IMR-90 (cell line): ENCODE measurements around the gene PPDPF. TPM values are rescaled to one million over a fixed set of nuclear protein-coding genes. Genes with fewer than 3 reads are reported as not detected.

ENCODE experiments used
- ATAC-seq: fragments of 200-7000 bp; cut with Tn5 transposase; 2 replicates; pipeline ENCODE4 v1.9.1; 2020; ENCODE audit warnings: low read depth, mild to moderate bottlenecking, moderate library complexity
- BruUV-seq: library from RNA; stranded (reverse); fragments of 400-500 nt; replicated peaks from 2 replicates; lab custom pipeline; 2021; lab: Mats Ljungman, UMichigan
- CTCF ChIA-PET: fragments of 300-600 bp; formaldehyde crosslinking; extraction: SDS; loops from one replicate; lab custom pipeline; 2021; ENCODE audit warnings: antibody characterized with exemption; lab: Yijun Ruan, JAX
- POLR2A ChIA-PET: fragments of 300-600 bp; sonication (Branson Sonifier 250); formaldehyde crosslinking; loops from one replicate; lab custom pipeline; 2022; ENCODE audit warnings: antibody characterized with exemption; ENCODE audit not compliant: unreplicated experiment; lab: Charles Lee
- DNase-seq: peaks from one replicate; pipeline ENCODE4 v3.0.0; 2013
- H2AFZ ChIP-seq: replicated peaks from 2 replicates; pipeline ENCODE3; 2013; ENCODE audit warnings: low read length, mild to moderate bottlenecking; ENCODE audit not compliant: poor library complexity
- H2AK5ac ChIP-seq: 2 replicates; pipeline ENCODE4 v1.6.1; 2013; ENCODE audit warnings: low read depth, low read length, inconsistent platforms
- H2AK9ac ChIP-seq: replicated peaks from 2 replicates; pipeline ENCODE3; 2013; ENCODE audit warnings: mild to moderate bottlenecking, low read depth, low read length, moderate library complexity; ENCODE audit not compliant: poor library complexity
- H2BK120ac ChIP-seq: 2 replicates; pipeline ENCODE4 v1.6.1; 2013; ENCODE audit warnings: low read depth, low read length, inconsistent platforms
- H2BK15ac ChIP-seq: 3 replicates; pipeline ENCODE4 v1.6.1; 2013; ENCODE audit warnings: low read depth, low read length, inconsistent platforms
- H2BK20ac ChIP-seq: 2 replicates; pipeline ENCODE4 v1.6.1; 2013; ENCODE audit warnings: low read depth, mild to moderate bottlenecking, inconsistent platforms, low read length, moderate library complexity
- H2BK5ac ChIP-seq: 2 replicates; pipeline ENCODE4 v1.6.1; 2013; ENCODE audit warnings: mild to moderate bottlenecking, low read depth, low read length, inconsistent platforms; ENCODE audit not compliant: poor library complexity, severe bottlenecking
- H3K14ac ChIP-seq: replicated peaks from 2 replicates; pipeline ENCODE4 v1.6.1; 2013; ENCODE audit warnings: low read depth, low read length, inconsistent platforms
- H3K18ac ChIP-seq: 2 replicates; pipeline ENCODE4 v1.6.1; 2013; ENCODE audit warnings: low read depth, low read length, control low read depth
- H3K23ac ChIP-seq: 2 replicates; pipeline ENCODE4 v1.6.1; 2013; ENCODE audit warnings: low read depth, low read length, inconsistent platforms
- H3K27ac ChIP-seq: 2 replicates; pipeline ENCODE4 v1.5.1; 2013; ENCODE audit warnings: mild to moderate bottlenecking, control low read depth, low read length; ENCODE audit not compliant: insufficient read depth
- H3K27me3 ChIP-seq: 2 replicates; pipeline ENCODE4 v1.6.1; 2013; ENCODE audit warnings: low read length; ENCODE audit not compliant: control insufficient read depth, insufficient read depth
- H3K36me3 ChIP-seq: 2 replicates; pipeline ENCODE4 v1.6.1; 2013; ENCODE audit warnings: low read length, mixed read lengths; ENCODE audit not compliant: control insufficient read depth, insufficient read depth
- H3K4ac ChIP-seq: 2 replicates; pipeline ENCODE4 v1.6.1; 2013; ENCODE audit warnings: low read depth, low read length, inconsistent platforms
- H3K4me1 ChIP-seq: 2 replicates; pipeline ENCODE4 v1.6.1; 2013; ENCODE audit warnings: low read length, mixed read lengths; ENCODE audit not compliant: control insufficient read depth, insufficient read depth
- H3K4me2 ChIP-seq: 2 replicates; pipeline ENCODE4 v1.6.1; 2013; ENCODE audit warnings: low read depth, mild to moderate bottlenecking, control low read depth, low read length, moderate library complexity
- H3K4me3 ChIP-seq: 2 replicates; pipeline ENCODE4 v1.5.1; 2013; ENCODE audit warnings: low read depth, mild to moderate bottlenecking, control low read depth, low read length, moderate library complexity; ENCODE audit not compliant: insufficient read depth
- H3K56ac ChIP-seq: 2 replicates; pipeline ENCODE4 v1.6.1; 2013; ENCODE audit warnings: low read length, inconsistent platforms; ENCODE audit not compliant: insufficient read depth; ENCODE audit errors: extremely low read depth
- H3K79me1 ChIP-seq, 2 experiments: 2 replicates each; pipeline ENCODE4 v1.6.1; 2013; ENCODE audit warnings: low read length in 2 of 2, inconsistent platforms in 1 of 2, low read depth in 1 of 2
- H3K9ac ChIP-seq: 2 replicates; pipeline ENCODE4 v1.6.1; 2013; ENCODE audit warnings: low read depth, low read length, control low read depth
- H3K9me1 ChIP-seq: 2 replicates; pipeline ENCODE4 v1.6.1; 2013; ENCODE audit warnings: low read length, inconsistent platforms; ENCODE audit not compliant: insufficient read depth
- H3K9me3 ChIP-seq: 2 replicates; pipeline ENCODE4 v1.6.1; 2013; ENCODE audit warnings: low read length; ENCODE audit not compliant: control insufficient read depth, insufficient read depth
- H4K20me1 ChIP-seq: 2 replicates; pipeline ENCODE4 v1.6.1; 2013; ENCODE audit warnings: low read length, inconsistent platforms; ENCODE audit not compliant: insufficient read depth
- H4K5ac ChIP-seq: 2 replicates; pipeline ENCODE4 v1.6.1; 2013; ENCODE audit warnings: mild to moderate bottlenecking, low read depth, low read length, control low read depth
- H4K8ac ChIP-seq, 2 experiments: 2 replicates each; pipeline ENCODE4 v1.6.1; 2013; ENCODE audit warnings: low read depth in 2 of 2, low read length in 2 of 2, control low read depth in 1 of 2, inconsistent platforms in 1 of 2
- H4K91ac ChIP-seq: 2 replicates; pipeline ENCODE4 v1.6.1; 2013; ENCODE audit warnings: low read depth, low read length, inconsistent platforms; ENCODE audit not compliant: insufficient read depth
- BHLHE40 ChIP-seq: fragments of 150-350 bp; IDR thresholded peaks from 2 replicates; pipeline ENCODE4 v1.6.1; 2016; ENCODE audit warnings: mild to moderate bottlenecking, low read depth, low read length
- CEBPB ChIP-seq: IDR thresholded peaks from 2 replicates; pipeline ENCODE4 v1.6.1; 2012; ENCODE audit warnings: low read depth, low read length, improper control_type of control experiment
- CHD1 ChIP-seq: IDR thresholded peaks from 2 replicates; pipeline ENCODE4 v1.6.1; 2012; ENCODE audit warnings: low read depth, low read length, improper control_type of control experiment
- FOS ChIP-seq: fragments of 150-350 bp; IDR thresholded peaks from 2 replicates; pipeline ENCODE4 v1.6.1; 2016; ENCODE audit warnings: low read depth, low read length
- MAFK ChIP-seq: IDR thresholded peaks from 2 replicates; pipeline ENCODE4 v1.6.1; 2012; ENCODE audit warnings: low read depth, low read length, improper control_type of control experiment
- MAZ ChIP-seq: IDR thresholded peaks from 2 replicates; pipeline ENCODE4 v1.6.1; 2012; ENCODE audit warnings: low read depth, mild to moderate bottlenecking, low read length, improper control_type of control experiment, moderate library complexity, borderline replicate concordance
- MXI1 ChIP-seq: IDR thresholded peaks from 2 replicates; pipeline ENCODE4 v1.6.1; 2012; ENCODE audit warnings: low read depth, mild to moderate bottlenecking, low read length, moderate library complexity, borderline replicate concordance
- NFE2L2 ChIP-seq: fragments of 150-350 bp; IDR thresholded peaks from 2 replicates; pipeline ENCODE4 v1.6.1; 2016; ENCODE audit warnings: low read depth, mild to moderate bottlenecking, low read length
- POLR2A ChIP-seq: IDR thresholded peaks from 2 replicates; pipeline ENCODE4 v1.6.1; 2012; ENCODE audit warnings: mild to moderate bottlenecking, low read depth, low read length
- RAD21 ChIP-seq: IDR thresholded peaks from 2 replicates; pipeline ENCODE4 v1.6.1; 2012; ENCODE audit warnings: low read length, improper control_type of control experiment
- RCOR1 ChIP-seq: IDR thresholded peaks from 2 replicates; pipeline ENCODE4 v1.6.1; 2012; ENCODE audit warnings: mild to moderate bottlenecking, low read length, improper control_type of control experiment; ENCODE audit not compliant: insufficient replicate concordance
- RFX5 ChIP-seq: IDR thresholded peaks from 2 replicates; pipeline ENCODE4 v1.8.0; 2012; ENCODE audit warnings: low read depth, mild to moderate bottlenecking, low read length, moderate library complexity
- SMC3 ChIP-seq: fragments of 150-350 bp; IDR thresholded peaks from 2 replicates; pipeline ENCODE4 v1.6.1; 2016; ENCODE audit warnings: low read depth, mild to moderate bottlenecking, antibody characterized with exemption, low read length, moderate library complexity
- USF2 ChIP-seq: fragments of 150-350 bp; IDR thresholded peaks from 2 replicates; pipeline ENCODE4 v1.6.1; 2017; ENCODE audit warnings: mild to moderate bottlenecking, antibody characterized with exemption, low read length, low read depth
- WGBS, 2 experiments: methylation state at CpG; one replicate each; pipeline versions ENCODE4 v1.1.5 to v1.1.7; 2013; ENCODE audit warnings: missing lambda C conversion rate in 2 of 2; ENCODE audit not compliant: insufficient read length in 1 of 2; ENCODE audit errors: extremely low coverage in 2 of 2; 5-methylcytosine and 5-hydroxymethylcytosine counted together
- dilution Hi-C: fragments of 300-500 bp; cut with HindIII; formaldehyde crosslinking; loops from one replicate; pipeline ENCODE4 v1.14.3; 2018; ENCODE audit warnings: low sequenced_read_pairs; ENCODE audit not compliant: unreplicated experiment
- in situ Hi-C: fragments of 300-500 bp; cut with MboI; formaldehyde crosslinking; loops from 3 replicates; pipeline ENCODE4 v1.14.3; 2019; ENCODE audit warnings: low sequenced_read_pairs, inconsistent platforms, mixed read lengths
- intact Hi-C: fragments of 100-400 bp; cut with micrococcal nuclease; formaldehyde crosslinking; loops from 2 replicates; pipeline ENCODE4 v1.10.0; 2022
- polyA plus RNA-seq, 3 experiments: library from polyadenylated mRNA; depleted of rRNA; stranded (reverse); fragments of >200 nt; gene quantifications; 2 replicates each; pipeline ENCODE4 v1.2.3, GENCODE V29; 2012; ENCODE audit warnings: low replicate concordance in 1 of 3
- total RNA-seq: library from RNA; depleted of rRNA; stranded (reverse); fragments of >200 nt; gene quantifications from 2 replicates; pipeline ENCODE4 v1.2.3, GENCODE V29; 2012
- TF ChIP-seq, protein P1 (sequence below): fragments of 150-350 bp; IDR thresholded peaks from 2 replicates; pipeline ENCODE4 v1.6.1; 2016; ENCODE audit warnings: low read depth, mild to moderate bottlenecking, low read length, moderate library complexity, borderline replicate concordance
- TF ChIP-seq, protein P2 (sequence below): conservative IDR thresholded peaks from 2 replicates; pipeline ENCODE4 v1.5.1; 2012; ENCODE audit warnings: mild to moderate bottlenecking, low read depth, low read length, improper control_type of control experiment

PPDPF gene
- total and polyA plus RNA-seq, 2 of the 4 experiments (the other 2 are of a cell fraction): 12.9 to 171 TPM

- intact Hi-C loops: no loop called here
- H2BK120ac ChIP-seq: no peak overlapping the region
- H4K8ac ChIP-seq: no peak overlapping the region
- H3K4me2 ChIP-seq: no peak overlapping the region
- no peak overlapping the region for H3K18ac ChIP-seq
- peaks cover 4% of the 10 kb centered on the region; the same call in 1 of the 2 replicates for H3K9me1 ChIP-seq
- peaks cover 29% of the 10 kb centered on the region for H4K20me1 ChIP-seq
- peaks cover 9% of the 10 kb centered on the region for H3K4me1 ChIP-seq
- H2BK20ac ChIP-seq: no peak overlapping the region
- no peak overlapping the region for H4K91ac ChIP-seq
- no CpG with 5 or more reads among the region's 2 CpGs for WGBS, 2 experiments
- H3K36me3 ChIP-seq: peaks cover 22% of the 10 kb centered on the region
- H3K27me3 ChIP-seq: no peaks in the 10 kb centered on the region
- no peak overlapping the region for H2BK5ac ChIP-seq
- no TSS peak for BruUV-seq
- no peak overlapping the region for H3K27ac ChIP-seq
- no peak overlapping the region for H3K14ac ChIP-seq
- TF ChIP-seq, protein P1, sequence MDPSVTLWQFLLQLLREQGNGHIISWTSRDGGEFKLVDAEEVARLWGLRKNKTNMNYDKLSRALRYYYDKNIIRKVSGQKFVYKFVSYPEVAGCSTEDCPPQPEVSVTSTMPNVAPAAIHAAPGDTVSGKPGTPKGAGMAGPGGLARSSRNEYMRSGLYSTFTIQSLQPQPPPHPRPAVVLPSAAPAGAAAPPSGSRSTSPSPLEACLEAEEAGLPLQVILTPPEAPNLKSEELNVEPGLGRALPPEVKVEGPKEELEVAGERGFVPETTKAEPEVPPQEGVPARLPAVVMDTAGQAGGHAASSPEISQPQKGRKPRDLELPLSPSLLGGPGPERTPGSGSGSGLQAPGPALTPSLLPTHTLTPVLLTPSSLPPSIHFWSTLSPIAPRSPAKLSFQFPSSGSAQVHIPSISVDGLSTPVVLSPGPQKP: no peak
- no peak for TF ChIP-seq POLR2A
- TF ChIP-seq MAFK: no peak
- no peak for TF ChIP-seq CHD1
- TF ChIP-seq BHLHE40: no peak
- TF ChIP-seq MAZ: no peak
- no peak for TF ChIP-seq SMC3
- no peak for TF ChIP-seq RAD21
- TF ChIP-seq NFE2L2: no peak
- no peak for TF ChIP-seq RCOR1
- no peak for TF ChIP-seq USF2
- TF ChIP-seq CEBPB: no peak
- TF ChIP-seq, protein P2, sequence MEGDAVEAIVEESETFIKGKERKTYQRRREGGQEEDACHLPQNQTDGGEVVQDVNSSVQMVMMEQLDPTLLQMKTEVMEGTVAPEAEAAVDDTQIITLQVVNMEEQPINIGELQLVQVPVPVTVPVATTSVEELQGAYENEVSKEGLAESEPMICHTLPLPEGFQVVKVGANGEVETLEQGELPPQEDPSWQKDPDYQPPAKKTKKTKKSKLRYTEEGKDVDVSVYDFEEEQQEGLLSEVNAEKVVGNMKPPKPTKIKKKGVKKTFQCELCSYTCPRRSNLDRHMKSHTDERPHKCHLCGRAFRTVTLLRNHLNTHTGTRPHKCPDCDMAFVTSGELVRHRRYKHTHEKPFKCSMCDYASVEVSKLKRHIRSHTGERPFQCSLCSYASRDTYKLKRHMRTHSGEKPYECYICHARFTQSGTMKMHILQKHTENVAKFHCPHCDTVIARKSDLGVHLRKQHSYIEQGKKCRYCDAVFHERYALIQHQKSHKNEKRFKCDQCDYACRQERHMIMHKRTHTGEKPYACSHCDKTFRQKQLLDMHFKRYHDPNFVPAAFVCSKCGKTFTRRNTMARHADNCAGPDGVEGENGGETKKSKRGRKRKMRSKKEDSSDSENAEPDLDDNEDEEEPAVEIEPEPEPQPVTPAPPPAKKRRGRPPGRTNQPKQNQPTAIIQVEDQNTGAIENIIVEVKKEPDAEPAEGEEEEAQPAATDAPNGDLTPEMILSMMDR: no peak
- no peak for TF ChIP-seq FOS
- no peak for TF ChIP-seq MXI1
- TF ChIP-seq RFX5: no peak
- ChIA-PET CTCF (no interaction called here), POLR2A (no interaction called here)
- H3K9me3 ChIP-seq: no peaks in the 10 kb centered on the region
- in situ Hi-C loops: no loop called here
- ATAC-seq: no peak
- H4K5ac ChIP-seq: no peak overlapping the region
- no peak overlapping the region for H3K56ac ChIP-seq
- H3K9ac ChIP-seq: no peak overlapping the region
- no peak overlapping the region for H3K23ac ChIP-seq
- no peak overlapping the region for H2AFZ ChIP-seq
- H3K4me3 ChIP-seq: no peak overlapping the region
- H2AK5ac ChIP-seq: no peak overlapping the region
- dilution Hi-C loops: no loop called here
- peaks cover 15 to 29% of the 10 kb centered on the region in 2 experiments for H3K79me1 ChIP-seq
- H2BK15ac ChIP-seq: no peak overlapping the region
- H3K4ac ChIP-seq: no peak overlapping the region
- no peak for DNase-seq
- no peak overlapping the region for H2AK9ac ChIP-seq
Observed at GRCh38 chr20:63525971-63526370, 5.4 kb downstream of the PPDPF start.
